GM21786 (cell line): Measurements from ENCODE around the gene GIPC3.
A peak's percentile ranks its signal among the peaks of the same experiment; 100 is the strongest.
"Not testable (repeated sequence)": the region's sequence is repeated elsewhere in the genome, so short reads cannot be mapped to it uniquely, and the experiment has no call there.

Source experiments
- ATAC-seq: cut with Tn5 transposase; IDR thresholded peaks from one replicate; pipeline ENCODE4 v1.9.1; 2021; ENCODE audit not compliant: unreplicated experiment

The GIPC3 gene

GRCh38 chr19:3550947-3551791 lies 34.1 kb upstream of the GIPC3 start:
- no peak for ATAC-seq

- ATAC-seq: no peak
Observed at GRCh38 chr19:3551792-3552095, 33.5 kb upstream of the GIPC3 start.

GRCh38 chr19:3554254-3555083 lies 30.8 kb upstream of the GIPC3 start:
- ATAC-seq: no peak

- ATAC-seq: no peak
Observed at GRCh38 chr19:3555653-3556422, 29.4 kb upstream of the GIPC3 start.

- no peak for ATAC-seq
Observed at GRCh38 chr19:3556423-3556977, 28.8 kb upstream of the GIPC3 start.

GRCh38 chr19:3556978-3557460 lies 28.3 kb upstream of the GIPC3 start:
- ATAC-seq: peak; percentile 4

- peak; percentile 82 for ATAC-seq
Observed at GRCh38 chr19:3557461-3558248, 27.6 kb upstream of the GIPC3 start, which contains the start of gene MFSD12. Gene MFSD12 (minus strand): TSS chr19:3557586. CDS start chr19:3557403, 183 bp downstream.

GRCh38 chr19:3563709-3564524 lies 21.4 kb upstream of the GIPC3 start:
- ATAC-seq: no peak

GRCh38 chr19:3565139-3565538 lies 20.1 kb upstream of the GIPC3 start:
- no peak for ATAC-seq

- ATAC-seq: not testable (repeated sequence)
Observed at GRCh38 chr19:3570042-3570441, 15.2 kb upstream of the GIPC3 start.

GRCh38 chr19:3570606-3571011 lies 14.7 kb upstream of the GIPC3 start:
- ATAC-seq: no peak

GRCh38 chr19:3572132-3572854 lies 13.0 kb upstream of the GIPC3 start:
- ATAC-seq: peak; percentile 95

GRCh38 chr19:3572855-3573161 lies 12.5 kb upstream of the GIPC3 start, which contains the start of gene HMG20B:
Gene HMG20B (plus strand): TSS chr19:3572944. CDS start chr19:3573310, 366 bp downstream.
- no peak for ATAC-seq

- ATAC-seq: no peak
Observed at GRCh38 chr19:3573162-3573857, 12.0 kb upstream of the GIPC3 start.

- ATAC-seq: no peak
Observed at GRCh38 chr19:3573858-3574637, 11.2 kb upstream of the GIPC3 start.

GRCh38 chr19:3575260-3575741 lies 10.0 kb upstream of the GIPC3 start:
- ATAC-seq: no peak
